ENCODE measurements around the gene ADGRA3.

DNA sequence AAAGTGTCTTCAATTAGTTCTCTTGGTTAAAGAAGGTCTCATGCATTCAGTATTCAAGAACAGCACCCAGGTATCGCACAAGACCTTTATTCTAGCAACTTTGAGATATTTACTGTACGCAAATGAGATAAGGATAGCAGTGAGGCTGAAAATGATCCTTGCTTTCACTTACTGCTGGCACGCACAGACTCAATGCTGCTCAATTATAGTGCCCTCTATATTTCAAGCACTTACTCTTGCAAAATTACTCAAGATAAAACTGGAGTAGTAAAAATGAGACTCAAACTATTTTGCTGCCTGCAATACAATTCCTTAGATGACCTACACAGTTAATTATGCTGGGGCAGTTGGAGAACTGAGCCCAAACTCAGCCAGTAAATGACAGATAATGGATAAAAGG lies 60.9 kb downstream of the ADGRA3 start:
- TF ChIP-seq, protein P1, sequence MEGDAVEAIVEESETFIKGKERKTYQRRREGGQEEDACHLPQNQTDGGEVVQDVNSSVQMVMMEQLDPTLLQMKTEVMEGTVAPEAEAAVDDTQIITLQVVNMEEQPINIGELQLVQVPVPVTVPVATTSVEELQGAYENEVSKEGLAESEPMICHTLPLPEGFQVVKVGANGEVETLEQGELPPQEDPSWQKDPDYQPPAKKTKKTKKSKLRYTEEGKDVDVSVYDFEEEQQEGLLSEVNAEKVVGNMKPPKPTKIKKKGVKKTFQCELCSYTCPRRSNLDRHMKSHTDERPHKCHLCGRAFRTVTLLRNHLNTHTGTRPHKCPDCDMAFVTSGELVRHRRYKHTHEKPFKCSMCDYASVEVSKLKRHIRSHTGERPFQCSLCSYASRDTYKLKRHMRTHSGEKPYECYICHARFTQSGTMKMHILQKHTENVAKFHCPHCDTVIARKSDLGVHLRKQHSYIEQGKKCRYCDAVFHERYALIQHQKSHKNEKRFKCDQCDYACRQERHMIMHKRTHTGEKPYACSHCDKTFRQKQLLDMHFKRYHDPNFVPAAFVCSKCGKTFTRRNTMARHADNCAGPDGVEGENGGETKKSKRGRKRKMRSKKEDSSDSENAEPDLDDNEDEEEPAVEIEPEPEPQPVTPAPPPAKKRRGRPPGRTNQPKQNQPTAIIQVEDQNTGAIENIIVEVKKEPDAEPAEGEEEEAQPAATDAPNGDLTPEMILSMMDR (IDR thresholded peaks at IDR 0.05), result no peak
- TF ChIP-seq POLR2A (IDR thresholded peaks at IDR 0.05), result no peak

Measured in thyroid gland (tissue), 4 donors.